Measurements from ENCODE around the gene SPPL2A. TPM values are rescaled to one million over a fixed set of nuclear protein-coding genes. Genes with fewer than 3 reads are reported as not detected.

SPPL2A gene
- total and polyA plus RNA-seq, 9 of the 15 experiments (the other 6 are each of a cell fraction or from before 2014, with no cell fraction given): 9.8 to 66.1 (median 38.0) TPM

GRCh38 chr15:50685976-50686468 lies 79.5 kb downstream of the SPPL2A start (continued):
- TF ChIP-seq CREB3L1 (IDR thresholded peaks at IDR 0.05; ENCODE audit: borderline replicate concordance, low read depth): no peak
- no peak for TF ChIP-seq MCM2 (IDR thresholded peaks at IDR 0.05; ENCODE audit: low read depth)
- TF ChIP-seq ZNF764 (CRISPR knock-in tag; IDR thresholded peaks at IDR 0.05; ENCODE audit: low read depth): no peak
- no peak for TF ChIP-seq MGA (IDR thresholded peaks at IDR 0.05)
- 0 out of 2 replicates have a peak, but pooled peaks have one; percentile 21 for TF ChIP-seq CBFA2T2 (conservative IDR thresholded peaks at IDR 0.05)
- TF ChIP-seq ZNF395 (CRISPR knock-in tag; IDR thresholded peaks at IDR 0.05): no peak
- TF ChIP-seq HIVEP1 (CRISPR knock-in tag; IDR thresholded peaks at IDR 0.05): no peak
- no peak for TF ChIP-seq POU5F1 (IDR thresholded peaks at IDR 0.05; ENCODE audit: borderline replicate concordance, low read depth, low read length, partially characterized antibody)
- TF ChIP-seq TCF7L2 (IDR thresholded peaks at IDR 0.05; ENCODE audit: low read depth, low read length): no peak
- no peak for TF ChIP-seq THRA (IDR thresholded peaks at IDR 0.05)
- TF ChIP-seq NUFIP1 (IDR thresholded peaks at IDR 0.05; ENCODE audit: partially characterized antibody): no peak
- no peak for TF ChIP-seq ZFP36 (IDR thresholded peaks at IDR 0.05; ENCODE audit: low read depth, low read length, partially characterized antibody)
- no peak for TF ChIP-seq ZFP1 (CRISPR knock-in tag; IDR thresholded peaks at IDR 0.05)
